SK-N-SH (cell line): Measurements from ENCODE around the gene RNF150. TPM values are rescaled to one million over a fixed set of nuclear protein-coding genes. Genes with fewer than 3 reads are reported as not detected.

Source experiments
- CTCF ChIA-PET: fragments of 300-600, 350-600 bp; formaldehyde crosslinking; extraction: SDS; loops from one replicate; lab custom pipeline; 2021; lab: Yijun Ruan, JAX
- POLR2A ChIA-PET: fragments of 350-600 bp; sonication (Branson Sonifier 250); formaldehyde crosslinking; extraction: SDS; loops from one replicate; lab custom pipeline; 2020; ENCODE audit warnings: antibody characterized with exemption, inconsistent platforms; lab: Yijun Ruan, JAX
- DNase-seq: peaks from one replicate; pipeline ENCODE4 v3.0.0; 2012
- H2AFZ ChIP-seq: fragments of 200-600 bp; sonication (generic); 2 replicates; pipeline ENCODE4 v1.8.1; 2016; ENCODE audit warnings: antibody characterized with exemption, mild to moderate bottlenecking, low read depth
- H3F3A ChIP-seq: fragments of 200-600 bp; sonication (generic); replicated peaks from 2 replicates; pipeline ENCODE3; 2016; ENCODE audit warnings: antibody characterized with exemption, mild to moderate bottlenecking; ENCODE audit not compliant: insufficient read depth
- H3K27ac ChIP-seq, 2 experiments: fragments of 200-500 bp in 1 of 2; fragments of 200-600 bp in 1 of 2; sonication (Bioruptor generic) in 1 of 2; sonication (generic), shearing (Covaris generic) in 1 of 2; 2 replicates each; pipeline versions ENCODE4 v1.5.1 to v1.6.1; 2014 to 2016; ENCODE audit warnings: low read depth in 2 of 2, inconsistent platforms in 1 of 2, low read length in 1 of 2, mild to moderate bottlenecking in 1 of 2, mixed read lengths in 1 of 2
- H3K27me3 ChIP-seq: fragments of 200-600 bp; sonication (generic), shearing (Covaris generic); 2 replicates; pipeline ENCODE4 v1.6.1; 2016; ENCODE audit warnings: mixed run types; ENCODE audit not compliant: insufficient read depth
- H3K36me3 ChIP-seq, 2 experiments: fragments of 200-500 bp in 1 of 2; fragments of 200-600 bp in 1 of 2; sonication (Bioruptor generic) in 1 of 2; sonication (generic) in 1 of 2; replicated peaks in 1 of 2; 2 replicates each; pipeline versions ENCODE3 to v1.5.1; 2014 to 2016; ENCODE audit warnings: low read length in 1 of 2, mild to moderate bottlenecking in 1 of 2; ENCODE audit not compliant: insufficient read depth in 2 of 2, control insufficient read depth in 1 of 2
- H3K4me1 ChIP-seq, 2 experiments: fragments of 200-500 bp in 1 of 2; fragments of 200-600 bp in 1 of 2; sonication (Bioruptor generic) in 1 of 2; sonication (generic), shearing (Covaris generic) in 1 of 2; 2 replicates each; pipeline versions ENCODE4 v1.5.1 to v1.6.1; 2014 to 2016; ENCODE audit warnings: low read depth in 1 of 2, low read length in 1 of 2, mixed run types in 1 of 2; ENCODE audit not compliant: insufficient read depth in 2 of 2, control insufficient read depth in 1 of 2
- H3K4me2 ChIP-seq: fragments of 200-600 bp; sonication (generic), shearing (Covaris generic); 2 replicates; pipeline ENCODE4 v1.6.1; 2017; ENCODE audit warnings: mixed run types
- H3K4me3 ChIP-seq, 2 experiments: fragments of 200-500 bp in 1 of 2; fragments of 200-600 bp in 1 of 2; sonication (Bioruptor generic) in 1 of 2; sonication (generic), shearing (Covaris generic) in 1 of 2; 2 replicates each; pipeline versions ENCODE4 v1.5.1 to v1.8.1; 2014 to 2016; ENCODE audit warnings: low read depth in 2 of 2, inconsistent platforms in 1 of 2, low read length in 1 of 2, mild to moderate bottlenecking in 1 of 2, mixed read lengths in 1 of 2, moderate library complexity in 1 of 2
- H3K79me2 ChIP-seq: fragments of 200-600 bp; sonication (generic); 2 replicates; pipeline ENCODE4 v1.8.1; 2017; ENCODE audit warnings: mild to moderate bottlenecking; ENCODE audit not compliant: insufficient read depth
- H3K9ac ChIP-seq: fragments of 200-600 bp; sonication (generic); 2 replicates; pipeline ENCODE4 v1.6.1; 2017; ENCODE audit warnings: mixed run types
- H3K9me2 ChIP-seq: fragments of 200-600 bp; sonication (generic); 2 replicates; pipeline ENCODE4 v1.6.1; 2017; ENCODE audit warnings: mixed run types
- H3K9me3 ChIP-seq: fragments of 200-600 bp; sonication (generic); 2 replicates; pipeline ENCODE4 v1.6.1; 2017; ENCODE audit warnings: mixed run types, mild to moderate bottlenecking, moderate library complexity
- H4K20me1 ChIP-seq: fragments of 200-600 bp; sonication (generic); 2 replicates; pipeline ENCODE4 v1.6.1; 2017; ENCODE audit warnings: mild to moderate bottlenecking, mixed run types; ENCODE audit not compliant: insufficient read depth
- CTCF ChIP-seq: fragments of 200-600 bp; sonication (generic); IDR thresholded peaks from 2 replicates; pipeline ENCODE4 v1.6.1; 2017; ENCODE audit warnings: antibody characterized with exemption, mild to moderate bottlenecking, moderate library complexity
- EP300 ChIP-seq, 2 experiments: IDR thresholded peaks; 2 replicates each; pipeline versions ENCODE4 v1.4.0 to v1.6.1; 2012; ENCODE audit warnings: borderline replicate concordance in 1 of 2, low read depth in 1 of 2, low read length in 1 of 2
- FOSL2 ChIP-seq: IDR thresholded peaks from 2 replicates; pipeline ENCODE4 v1.4.0; 2012; ENCODE audit warnings: low read depth, mild to moderate bottlenecking, moderate library complexity, borderline replicate concordance
- FOXJ3 ChIP-seq: sonication (generic); formaldehyde crosslinking; IDR thresholded peaks from 2 replicates; pipeline ENCODE4 v1.5.1; 2020; ENCODE audit warnings: mild to moderate bottlenecking, missing genetic modification reagents
- GABPA ChIP-seq: IDR thresholded peaks from 2 replicates; pipeline ENCODE4 v1.4.0; 2012; ENCODE audit warnings: low read depth, mild to moderate bottlenecking
- GATA2 ChIP-seq: sonication (generic); formaldehyde crosslinking; IDR thresholded peaks from 2 replicates; pipeline ENCODE4 v1.5.0; 2020; ENCODE audit warnings: mild to moderate bottlenecking, missing genetic modification reagents
- MXI1 ChIP-seq: IDR thresholded peaks from 2 replicates; pipeline ENCODE4 v1.6.1; 2012; ENCODE audit warnings: mild to moderate bottlenecking, low read depth, low read length, improper control_type of control experiment
- NFIC ChIP-seq: IDR thresholded peaks from 2 replicates; pipeline ENCODE4 v1.4.0; 2012; ENCODE audit warnings: borderline replicate concordance
- NRF1 ChIP-seq: IDR thresholded peaks from 2 replicates; pipeline ENCODE4 v1.6.1; 2012; ENCODE audit warnings: low read depth, mild to moderate bottlenecking, low read length
- RAD21 ChIP-seq: IDR thresholded peaks from 2 replicates; pipeline ENCODE4 v1.6.1; 2012; ENCODE audit warnings: mild to moderate bottlenecking, low read length
- REST ChIP-seq: IDR thresholded peaks from 2 replicates; pipeline ENCODE4 v1.6.1; 2012; ENCODE audit warnings: mild to moderate bottlenecking, low read depth, low read length, moderate library complexity
- SIN3A ChIP-seq: IDR thresholded peaks from 2 replicates; pipeline ENCODE4 v1.6.1; 2012; ENCODE audit warnings: low read depth, mild to moderate bottlenecking, low read length, moderate library complexity, borderline replicate concordance
- TAF1 ChIP-seq: IDR thresholded peaks from 2 replicates; pipeline ENCODE4 v1.6.1; 2012; ENCODE audit warnings: low read depth, mild to moderate bottlenecking, low read length, moderate library complexity, borderline replicate concordance
- TEAD4 ChIP-seq: IDR thresholded peaks from 2 replicates; pipeline ENCODE4 v1.4.0; 2012; ENCODE audit warnings: mild to moderate bottlenecking, borderline replicate concordance; ENCODE audit not compliant: insufficient read depth
- YY1 ChIP-seq: IDR thresholded peaks from 2 replicates; pipeline ENCODE4 v1.4.0; 2012; ENCODE audit warnings: low read depth, mild to moderate bottlenecking
- WGBS: methylation state at CpG from one replicate; pipeline ENCODE4 v1.1.6; 2017; ENCODE audit warnings: low lambda C conversion rate; 5-methylcytosine and 5-hydroxymethylcytosine counted together
- polyA plus RNA-seq, 3 experiments: library from polyadenylated mRNA; depleted of rRNA; stranded (reverse); fragments of >200 nt; gene quantifications; 2 replicates each; pipeline ENCODE4 v1.2.3, GENCODE V29; 2012

RNF150 gene
- polyA plus RNA-seq, 1 of the 3 experiments (the other 2 are of a cell fraction), result 5.8 TPM

GRCh38 chr4:141133999-141134995, 1.0 kb upstream of the RNF150 start:
- H3K4me1 ChIP-seq, result peaks cover 0 to 10% of the 10 kb centered on the region in 2 experiments; a peak in 2 of 4 replicates
- peak overlapping the region; percentile 80 to 97; a peak in 3 of 4 replicates for H3K4me3 ChIP-seq
- H3K9me2 ChIP-seq, result no peaks in the 10 kb centered on the region
- H2AFZ ChIP-seq, result peak overlapping the region; percentile 79; the same call in 1 of the 2 replicates
- CTCF ChIA-PET, result interaction anchor here (0.6 to 9.1 kb wide), 62 partner anchors 11 to 774 kb away, joined by 3 to 217 read pairs (median 5); partner anchors contain the start of genes CLGN and ELMOD2
- no peak overlapping the region for H3K9ac ChIP-seq
- no peaks in the 10 kb centered on the region for H3K27me3 ChIP-seq
- no peak for TF ChIP-seq EP300 (IDR thresholded peaks at IDR 0.05; ENCODE audit: borderline replicate concordance in 1 of 2, low read depth in 1 of 2, low read length in 1 of 2)
- no peak for TF ChIP-seq FOSL2
- TF ChIP-seq YY1, result no peak
- no peak for TF ChIP-seq REST
- TF ChIP-seq FOXJ3, result no peak
- TF ChIP-seq MXI1, result no peak
- no peak for TF ChIP-seq NFIC
- no peak for TF ChIP-seq RAD21
- TF ChIP-seq CTCF, result no peak; the same call in 1 of the 2 replicates
- no peak for TF ChIP-seq GATA2 (CRISPR knock-in tag)
- TF ChIP-seq NRF1, result no peak
- no peak for TF ChIP-seq SIN3A
- TF ChIP-seq GABPA, result no peak
- no peak for TF ChIP-seq TEAD4
- no peak for TF ChIP-seq TAF1
- TF ChIP-seq, all 33 proteins: peak for 0
- H3K36me3 ChIP-seq, result no peaks in the 10 kb centered on the region
- WGBS, result 66% methylated on average over 11 of the region's 11 CpGs
- no peaks in the 10 kb centered on the region for H3F3A ChIP-seq
- H3K4me2 ChIP-seq, result peak overlapping the region; percentile 84
- DNase-seq, result peak; percentile 22
- H4K20me1 ChIP-seq, result peaks cover 15% of the 10 kb centered on the region
- H3K27ac ChIP-seq, result peak overlapping the region in 1 of 2 experiments; percentile 67; a peak in 2 of 4 replicates
- POLR2A ChIA-PET, result interaction anchor here (0.6 to 4.5 kb wide), 16 partner anchors 22 to 506 kb away, joined by 3 to 41 read pairs (median 6); partner anchors contain the start of gene TBC1D9
- no peaks in the 10 kb centered on the region for H3K9me3 ChIP-seq
- H3K79me2 ChIP-seq, result peaks cover 33% of the 10 kb centered on the region
